Activated CD4-positive, alpha-beta T cell treated with anti-CD3 and anti-CD28 coated beads, Interleukin-2, amount 10 ng/mL, durations not matched to agents 24 days and 14 days (primary cell): Measurements from ENCODE around the gene SPATA6L. TPM values are rescaled to one million over a fixed set of nuclear protein-coding genes. Genes with fewer than 3 reads are reported as not detected.

Experiments
- DNase-seq: peaks from one replicate; pipeline ENCODE4 v3.0.0; 2022
- H3K27ac Mint-ChIP-seq: one replicate; pipeline ENCODE4 v1.8.0; 2022; ENCODE audit warnings: mild to moderate bottlenecking, mixed read lengths
- H3K27me3 Mint-ChIP-seq: one replicate; pipeline ENCODE4 v1.8.0; 2022; ENCODE audit warnings: mixed read lengths
- H3K36me3 Mint-ChIP-seq: one replicate; pipeline ENCODE4 v1.8.0; 2022; ENCODE audit warnings: low read depth, mild to moderate bottlenecking, mixed read lengths
- H3K4me1 Mint-ChIP-seq: one replicate; pipeline ENCODE4 v1.8.0; 2021; ENCODE audit warnings: mixed read lengths
- H3K4me3 Mint-ChIP-seq: one replicate; pipeline ENCODE4 v1.8.0; 2022; ENCODE audit warnings: mild to moderate bottlenecking, moderate library complexity, mixed read lengths
- H3K9me3 Mint-ChIP-seq: one replicate; pipeline ENCODE4 v1.8.0; 2021; ENCODE audit warnings: mixed read lengths
- intact Hi-C: fragments of 100-400 bp; cut with micrococcal nuclease; formaldehyde crosslinking; loops from one replicate; pipeline ENCODE4 v1.15.1; 2023
- total RNA-seq: library from RNA; stranded (reverse); gene quantifications from 2 replicates; pipeline ENCODE4 v1.2.3, GENCODE V29; 2022

The SPATA6L gene
- total RNA-seq, 1 donor from 2014 or later: not detected

DNA sequence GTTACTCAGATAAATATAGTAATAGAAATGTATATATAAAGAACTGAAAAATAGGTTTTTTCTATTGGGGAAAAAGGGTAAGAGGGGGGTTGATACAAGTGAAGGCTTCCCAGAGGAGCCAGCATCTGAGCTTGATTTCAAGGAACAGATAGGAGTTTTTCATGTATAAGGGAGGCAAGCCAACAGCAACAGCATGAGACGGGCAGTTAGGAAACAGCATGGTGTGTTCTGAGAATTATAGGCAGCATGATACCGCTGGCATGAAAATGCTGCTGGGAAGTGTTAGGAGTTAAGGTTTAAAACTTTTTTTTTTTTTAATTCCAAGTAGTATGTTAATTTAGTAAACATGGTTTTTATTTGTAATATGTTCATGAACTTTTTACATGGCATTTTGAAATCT, 22.7 kb upstream of the SPATA6L start:
- no peak overlapping the region for H3K27ac Mint-ChIP-seq
- peaks cover 22% of the 10 kb centered on the region for H3K4me1 Mint-ChIP-seq
- no peak overlapping the region for H3K4me3 Mint-ChIP-seq
- peaks cover 46% of the 10 kb centered on the region for H3K36me3 Mint-ChIP-seq
- intact Hi-C loops: loop anchor here (1.0 to 2.0 kb wide), 2 partner anchors 10 to 52 kb away; partner anchors contain the start of genes AK3 and CDC37L1
- DNase-seq: no peak
- H3K9me3 Mint-ChIP-seq: no peaks in the 10 kb centered on the region
- H3K27me3 Mint-ChIP-seq: no peaks in the 10 kb centered on the region

- Mint-ChIP-seq H3K36me3 (peaks cover 46% of the 10 kb centered on the region), H3K4me3 (no peak overlapping the region), H3K27me3 (no peaks in the 10 kb centered on the region), H3K27ac (no peak overlapping the region), H3K9me3 (no peaks in the 10 kb centered on the region), H3K4me1 (peaks cover 27% of the 10 kb centered on the region)
- intact Hi-C loops: no loop called here
- no peak for DNase-seq
These were observed 20.3 kb upstream of the SPATA6L start for GRCh38 chr9:4686584-4686983.

DNA sequence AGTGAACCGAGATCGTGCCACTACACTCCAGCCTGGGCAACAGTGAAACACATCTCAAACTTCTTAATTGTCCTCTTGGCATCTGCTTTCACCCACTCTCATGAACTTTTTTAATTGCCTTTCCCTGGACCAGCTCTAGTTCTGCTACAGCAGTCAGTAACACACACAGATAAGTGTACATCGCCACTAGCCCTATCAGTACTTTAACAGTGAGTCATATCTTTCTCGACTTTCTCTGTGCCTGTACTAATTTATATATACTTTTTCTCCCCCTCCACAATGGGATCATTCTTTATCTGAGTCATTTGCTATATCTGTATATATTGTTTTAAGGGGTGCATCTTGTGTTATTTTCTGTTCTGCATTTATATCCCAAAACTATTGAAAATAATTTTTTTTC, 19.8 kb upstream of the SPATA6L start:
- no peak overlapping the region for H3K4me3 Mint-ChIP-seq
- peaks cover 43% of the 10 kb centered on the region for H3K36me3 Mint-ChIP-seq
- H3K27me3 Mint-ChIP-seq: no peaks in the 10 kb centered on the region
- no peaks in the 10 kb centered on the region for H3K9me3 Mint-ChIP-seq
- DNase-seq: no peak
- peaks cover 25% of the 10 kb centered on the region for H3K4me1 Mint-ChIP-seq
- H3K27ac Mint-ChIP-seq: no peak overlapping the region
- intact Hi-C loops: no loop called here

GRCh38 chr9:4684820-4685219, 18.5 kb upstream of the SPATA6L start:
- Mint-ChIP-seq H3K27me3 (no peaks in the 10 kb centered on the region), H3K4me3 (no peak overlapping the region), H3K9me3 (no peaks in the 10 kb centered on the region), H3K36me3 (peaks cover 32% of the 10 kb centered on the region), H3K4me1 (peaks cover 17% of the 10 kb centered on the region), H3K27ac (no peak overlapping the region)
- intact Hi-C loops: no loop called here
- DNase-seq: peak; percentile 51

- Mint-ChIP-seq H3K4me1 (peaks cover 7% of the 10 kb centered on the region), H3K36me3 (peaks cover 17% of the 10 kb centered on the region), H3K4me3 (no peak overlapping the region), H3K9me3 (no peaks in the 10 kb centered on the region), H3K27me3 (no peaks in the 10 kb centered on the region), H3K27ac (no peak overlapping the region)
- DNase-seq: peak; percentile 55
- intact Hi-C loops: no loop called here
These were observed 14.5 kb upstream of the SPATA6L start for GRCh38 chr9:4680750-4681149.

GRCh38 chr9:4680173-4680525, 13.9 kb upstream of the SPATA6L start:
- H3K27ac Mint-ChIP-seq: no peak overlapping the region
- no peaks in the 10 kb centered on the region for H3K27me3 Mint-ChIP-seq
- peaks cover 14% of the 10 kb centered on the region for H3K36me3 Mint-ChIP-seq
- H3K9me3 Mint-ChIP-seq: no peaks in the 10 kb centered on the region
- intact Hi-C loops: no loop called here
- DNase-seq: no peak
- H3K4me3 Mint-ChIP-seq: no peak overlapping the region
- peaks cover 7% of the 10 kb centered on the region for H3K4me1 Mint-ChIP-seq

DNA sequence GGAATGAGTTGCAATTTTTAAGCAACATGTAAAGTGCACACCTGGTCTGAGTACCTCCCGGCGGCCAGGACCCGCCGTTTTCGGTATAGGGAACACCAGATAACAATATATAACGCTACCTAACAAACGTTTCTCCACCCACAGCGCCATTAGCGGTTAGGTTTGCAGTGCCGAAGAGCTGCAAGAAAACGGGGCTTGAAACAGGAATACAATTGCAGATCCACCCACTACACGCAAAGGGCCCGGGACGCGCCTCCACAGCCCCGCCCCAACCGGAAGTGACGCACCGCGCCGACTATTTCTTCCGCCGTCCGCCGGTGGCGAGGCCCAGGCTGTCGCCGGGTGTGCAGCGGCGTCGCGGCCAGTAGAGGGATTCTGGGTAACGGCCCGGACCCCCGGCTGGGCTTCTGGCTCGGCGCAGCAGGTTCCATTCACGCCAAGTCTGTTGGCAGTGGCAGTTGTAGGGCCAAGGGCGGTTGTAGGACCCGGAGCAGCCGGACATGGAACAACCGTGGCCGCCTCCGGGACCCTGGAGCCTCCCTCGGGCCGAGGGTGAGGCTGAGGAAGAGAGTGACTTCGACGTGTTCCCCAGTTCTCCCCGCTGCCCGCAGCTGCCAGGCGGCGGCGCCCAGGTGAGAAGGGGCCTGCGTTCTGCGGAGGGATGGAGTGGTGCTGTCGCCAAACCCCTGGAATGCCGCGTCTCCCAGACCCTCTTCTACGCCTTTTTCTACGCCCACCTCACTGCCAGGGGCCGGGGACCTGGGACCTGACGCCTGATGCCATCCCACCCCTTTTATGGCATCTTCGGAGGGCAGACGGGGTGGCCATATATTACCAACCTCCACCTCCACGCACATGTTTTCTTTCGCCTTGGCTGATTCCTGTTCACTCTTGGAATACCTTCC, 13.2 kb upstream of the SPATA6L start, which contains the start of gene CDC37L1:
TSS of gene CDC37L1 (plus strand) at position 302 of the 905 bp plus-strand sequence. CDS start at position 501, 199 bp downstream.
- no peak within 1 kb of the TSS for H3K4me3 Mint-ChIP-seq
- H3K9me3 Mint-ChIP-seq: no peaks in the 10 kb centered on the region
- H3K4me1 Mint-ChIP-seq: peaks cover 7% of the 10 kb centered on the region
- no peak within 1 kb of the TSS for H3K27ac Mint-ChIP-seq
- peak; percentile 100 for DNase-seq
- intact Hi-C loops: loop anchor here (1.0 to 5.0 kb wide), 8 partner anchors 10 to 1329 kb away; partner anchors contain the start of genes AK3, JAK2, PLGRKT and PLPP6
- H3K36me3 Mint-ChIP-seq: peaks cover 9% of the 10 kb centered on the region
- no peaks in the 10 kb centered on the region for H3K27me3 Mint-ChIP-seq

- H3K4me3 Mint-ChIP-seq: no peak overlapping the region
- no peak for DNase-seq
- no peaks in the 10 kb centered on the region for H3K27me3 Mint-ChIP-seq
- H3K36me3 Mint-ChIP-seq: peaks cover 9% of the 10 kb centered on the region
- H3K27ac Mint-ChIP-seq: no peak overlapping the region
- H3K9me3 Mint-ChIP-seq: no peaks in the 10 kb centered on the region
- intact Hi-C loops: loop anchor here (1.0 to 5.0 kb wide), 8 partner anchors 11 to 1330 kb away; partner anchors contain the start of genes AK3, JAK2, PLGRKT and PLPP6
- peaks cover 5% of the 10 kb centered on the region for H3K4me1 Mint-ChIP-seq
These were observed 12.5 kb upstream of the SPATA6L start for GRCh38 chr9:4678679-4679267.

DNA sequence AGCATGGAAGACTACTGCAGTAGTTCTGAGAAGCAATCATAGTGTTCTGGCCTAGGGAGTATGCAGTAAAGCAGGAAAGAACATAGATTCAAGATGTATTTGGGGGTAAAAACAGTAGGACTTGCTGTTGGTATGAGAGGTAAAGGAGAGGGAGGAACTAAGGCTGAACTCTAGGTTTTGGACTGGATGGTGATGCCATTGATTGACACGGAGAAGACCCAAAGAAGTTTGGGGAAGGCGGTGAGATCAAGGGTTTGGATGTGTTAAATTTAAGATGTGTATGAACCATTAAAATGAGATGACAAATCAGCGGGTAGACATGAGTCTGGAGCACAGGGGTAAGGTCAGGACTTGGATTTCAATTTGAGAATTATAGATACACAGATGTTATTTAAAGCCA, 11.1 kb upstream of the SPATA6L start:
- intact Hi-C loops: loop anchor here (5.0 kb wide), 3 partner anchors 115 to 760 kb away; partner anchors contain the start of genes JAK2, PLGRKT and RCL1
- no peak for DNase-seq
- Mint-ChIP-seq H3K27me3 (no peaks in the 10 kb centered on the region), H3K27ac (no peak overlapping the region), H3K4me1 (no peaks in the 10 kb centered on the region), H3K36me3 (peaks cover 2% of the 10 kb centered on the region), H3K4me3 (no peak overlapping the region), H3K9me3 (no peaks in the 10 kb centered on the region)

DNA sequence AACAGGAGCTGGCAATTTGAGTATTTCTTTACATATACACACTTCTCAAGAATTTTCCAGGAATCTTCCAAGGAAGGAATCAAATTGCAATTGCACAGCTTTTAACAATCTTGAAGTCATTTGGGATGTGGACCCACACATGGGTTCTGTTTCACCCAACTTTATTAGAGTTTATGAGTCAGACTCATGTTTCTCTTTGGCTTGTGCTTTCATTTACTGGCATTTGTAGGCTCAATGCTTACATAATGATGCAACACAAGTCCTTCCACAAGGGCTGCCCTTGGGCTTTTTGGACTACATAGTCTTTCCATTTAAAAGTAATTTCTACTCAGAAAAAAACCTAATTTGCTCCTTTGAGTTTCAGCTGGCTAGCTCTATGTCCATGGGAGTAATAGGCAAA, 8.5 kb upstream of the SPATA6L start:
- Mint-ChIP-seq H3K4me1 (peaks cover 6% of the 10 kb centered on the region), H3K4me3 (no peak overlapping the region), H3K36me3 (no peaks in the 10 kb centered on the region), H3K27ac (no peak overlapping the region), H3K9me3 (no peaks in the 10 kb centered on the region), H3K27me3 (no peaks in the 10 kb centered on the region)
- no peak for DNase-seq
- intact Hi-C loops: loop anchor here (5.0 kb wide), 3 partner anchors 118 to 763 kb away; partner anchors contain the start of genes JAK2, PLGRKT and RCL1

DNA sequence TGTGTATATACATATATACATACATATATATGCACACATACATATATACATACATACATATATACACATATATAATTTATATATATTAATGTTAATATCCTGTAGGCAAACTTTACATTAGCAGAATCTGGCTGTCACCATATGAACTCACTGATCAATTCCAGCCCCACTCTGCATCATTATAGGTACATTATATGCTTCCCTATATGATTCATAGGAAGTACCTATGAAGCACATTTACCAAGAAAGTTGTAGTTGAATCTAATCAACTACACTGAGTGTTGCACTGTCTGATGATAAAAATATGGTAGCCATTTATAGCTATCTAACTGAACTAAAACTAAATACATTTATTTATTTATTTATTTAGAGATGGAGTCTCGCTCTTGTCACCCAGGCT, 5.5 kb upstream of the SPATA6L start:
- Mint-ChIP-seq H3K4me1 (peaks cover 20% of the 10 kb centered on the region), H3K4me3 (no peak overlapping the region), H3K36me3 (no peaks in the 10 kb centered on the region), H3K9me3 (no peaks in the 10 kb centered on the region), H3K27ac (no peak overlapping the region), H3K27me3 (peaks cover 5% of the 10 kb centered on the region)
- intact Hi-C loops: no loop called here
- no peak for DNase-seq

DNA sequence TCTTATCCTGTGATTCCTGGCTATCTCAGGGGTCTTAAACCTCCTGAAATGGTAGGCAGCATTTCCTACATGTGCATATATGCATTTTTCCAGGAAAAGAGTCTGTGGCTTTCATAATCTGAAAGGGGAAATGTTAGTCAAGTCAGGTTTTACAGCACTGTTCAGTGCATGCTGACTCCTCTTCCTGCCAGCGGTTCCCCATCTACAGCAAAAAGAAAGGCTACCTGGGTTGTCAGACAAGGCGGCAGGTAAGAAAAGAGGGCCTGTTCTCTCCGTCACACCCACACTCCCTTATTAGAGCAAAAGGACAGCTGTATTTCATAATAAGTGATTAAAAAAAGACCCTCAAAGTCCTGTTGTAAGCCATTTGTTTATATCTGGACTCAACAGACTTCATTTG, 4.3 kb upstream of the SPATA6L start:
- intact Hi-C loops: no loop called here
- peaks cover 5% of the 10 kb centered on the region for H3K27me3 Mint-ChIP-seq
- H3K9me3 Mint-ChIP-seq: no peaks in the 10 kb centered on the region
- DNase-seq: peak; percentile 57
- H3K36me3 Mint-ChIP-seq: no peaks in the 10 kb centered on the region
- H3K4me1 Mint-ChIP-seq: peaks cover 29% of the 10 kb centered on the region
- no peak overlapping the region for H3K4me3 Mint-ChIP-seq
- peak overlapping the region; percentile 31 for H3K27ac Mint-ChIP-seq

GRCh38 chr9:4669890-4670289, 3.6 kb upstream of the SPATA6L start:
- Mint-ChIP-seq H3K27ac (no peak overlapping the region), H3K36me3 (no peaks in the 10 kb centered on the region), H3K27me3 (peaks cover 5% of the 10 kb centered on the region), H3K9me3 (no peaks in the 10 kb centered on the region), H3K4me1 (peaks cover 35% of the 10 kb centered on the region), H3K4me3 (no peak overlapping the region)
- DNase-seq: no peak
- intact Hi-C loops: loop anchor here (10.0 kb wide), 2 partner anchors 365 to 785 kb away; partner anchors contain the start of genes CD274 and GLIS3

GRCh38 chr9:4668604-4669003, 2.3 kb upstream of the SPATA6L start:
- intact Hi-C loops: loop anchor here (10.0 kb wide), 2 partner anchors 364 to 786 kb away; partner anchors contain the start of genes CD274 and GLIS3
- Mint-ChIP-seq H3K36me3 (peaks cover 6% of the 10 kb centered on the region), H3K9me3 (no peaks in the 10 kb centered on the region), H3K4me3 (no peak overlapping the region), H3K27ac (no peak overlapping the region), H3K4me1 (peaks cover 47% of the 10 kb centered on the region), H3K27me3 (peaks cover 5% of the 10 kb centered on the region)
- DNase-seq: peak; percentile 58
